HepG2 (cell line): ENCODE data around the gene MICOS13. TPM values are rescaled to one million over a fixed set of nuclear protein-coding genes. Genes with fewer than 3 reads are reported as not detected.

Experiments used
- ATF2 ChIP-seq: sonication (generic); formaldehyde crosslinking; IDR thresholded peaks from 2 replicates; pipeline ENCODE4 v1.4.0; 2020; ENCODE audit warnings: missing genetic modification reagents
- BORCS8-MEF2B ChIP-seq: sonication (generic); formaldehyde crosslinking; IDR thresholded peaks from 2 replicates; pipeline ENCODE4 v1.8.0; 2022; ENCODE audit warnings: mild to moderate bottlenecking, missing genetic modification reagents
- EZH2 ChIP-seq: conservative IDR thresholded peaks from 2 replicates; pipeline ENCODE4 v1.6.1; 2012; ENCODE audit warnings: mild to moderate bottlenecking, low read depth, low read length, moderate library complexity
- FOXJ3 ChIP-seq: sonication (generic); formaldehyde crosslinking; IDR thresholded peaks from 2 replicates; pipeline ENCODE4 v1.4.0; 2020; ENCODE audit warnings: missing genetic modification reagents, mild to moderate bottlenecking, borderline replicate concordance
- FOXP4 ChIP-seq: sonication (generic); formaldehyde crosslinking; IDR thresholded peaks from 2 replicates; pipeline ENCODE4 v1.4.0; 2020; ENCODE audit warnings: missing genetic modification reagents
- HMGXB4 ChIP-seq, 2 experiments: sonication (generic) in 1 of 2; formaldehyde crosslinking in 1 of 2; IDR thresholded peaks; 2 replicates each; pipeline versions ENCODE4 v1.4.0 to v1.6.1; 2018 to 2020; ENCODE audit warnings: missing genetic modification reagents in 2 of 2, borderline replicate concordance in 1 of 2, low read depth in 1 of 2, mild to moderate bottlenecking in 1 of 2, missing biosample characterization in 1 of 2
- HOXA3 ChIP-seq: sonication (generic); formaldehyde crosslinking; IDR thresholded peaks from 2 replicates; pipeline ENCODE4 v1.5.0; 2020; ENCODE audit warnings: missing genetic modification reagents
- KMT2A ChIP-seq: sonication (generic); formaldehyde crosslinking; IDR thresholded peaks from 2 replicates; pipeline ENCODE4 v1.4.0; 2020; ENCODE audit warnings: missing genetic modification reagents
- LCORL ChIP-seq, 2 experiments: fragments of 450-650 bp in 1 of 2; sonication (generic) in 1 of 2; formaldehyde crosslinking in 1 of 2; IDR thresholded peaks; 2 replicates each; pipeline versions ENCODE4 v1.5.0 to v1.6.1; 2017 to 2020; ENCODE audit warnings: antibody characterized with exemption in 1 of 2, missing genetic modification reagents in 1 of 2
- MIER2 ChIP-seq: IDR thresholded peaks from 2 replicates; pipeline ENCODE4 v1.6.1; 2016; ENCODE audit warnings: missing biosample characterization, missing genetic modification reagents
- NFKB2 ChIP-seq: sonication (generic); formaldehyde crosslinking; IDR thresholded peaks from 2 replicates; pipeline ENCODE4 v1.4.0; 2020; ENCODE audit warnings: missing genetic modification reagents, borderline replicate concordance
- RBM39 ChIP-seq: fragments of 200-400 bp; formaldehyde crosslinking; IDR thresholded peaks from one replicate; pipeline ENCODE4 v1.6.1; 2018; ENCODE audit warnings: antibody characterized with exemption, mild to moderate bottlenecking, low read depth, low read length; ENCODE audit not compliant: poor library complexity, severe bottlenecking
- SPEN ChIP-seq: sonication (generic); formaldehyde crosslinking; IDR thresholded peaks from 2 replicates; pipeline ENCODE4 v1.5.1; 2020; ENCODE audit warnings: low read depth, mild to moderate bottlenecking, missing genetic modification reagents
- TFAP4 ChIP-seq: sonication (generic); IDR thresholded peaks from 2 replicates; pipeline ENCODE4 v1.6.1; 2016; ENCODE audit warnings: low read depth, borderline replicate concordance
- ZFY ChIP-seq: sonication (generic); formaldehyde crosslinking; IDR thresholded peaks from 2 replicates; pipeline ENCODE4 v1.4.0; 2020; ENCODE audit warnings: missing genetic modification reagents
- ZNF329 ChIP-seq: sonication (generic); formaldehyde crosslinking; IDR thresholded peaks from 2 replicates; pipeline ENCODE4 v1.9.0; 2021; ENCODE audit warnings: low read depth, mild to moderate bottlenecking, missing genetic modification reagents
- ZNF431 ChIP-seq: sonication (generic); formaldehyde crosslinking; IDR thresholded peaks from 2 replicates; pipeline ENCODE4 v1.9.0; 2022; ENCODE audit warnings: missing genetic modification reagents, low read depth, mild to moderate bottlenecking, borderline replicate concordance
- ZNF530 ChIP-seq: sonication (generic); formaldehyde crosslinking; IDR thresholded peaks from 2 replicates; pipeline ENCODE4 v1.5.0; 2020; ENCODE audit warnings: low read depth, mild to moderate bottlenecking, missing genetic modification reagents
- ZNF614 ChIP-seq: IDR thresholded peaks from 2 replicates; pipeline ENCODE4 v1.6.1; 2018; ENCODE audit warnings: missing biosample characterization, missing genetic modification reagents, inconsistent platforms, borderline replicate concordance
- ZNF761 ChIP-seq: sonication (generic); formaldehyde crosslinking; conservative IDR thresholded peaks from 2 replicates; pipeline ENCODE4 v1.4.0; 2020; ENCODE audit warnings: mild to moderate bottlenecking, missing genetic modification reagents
- ZNF773 ChIP-seq: sonication (generic); formaldehyde crosslinking; IDR thresholded peaks from 2 replicates; pipeline ENCODE4 v1.4.0; 2020; ENCODE audit warnings: missing genetic modification reagents, borderline replicate concordance
- ZSCAN25 ChIP-seq: sonication (generic); formaldehyde crosslinking; IDR thresholded peaks from 2 replicates; pipeline ENCODE4 v1.8.0; 2022; ENCODE audit warnings: mild to moderate bottlenecking, missing genetic modification reagents
- polyA plus RNA-seq, 8 experiments: library from polyadenylated mRNA; depleted of rRNA in 3 of 8; stranded (reverse) in 7 of 8; unstranded in 1 of 8; fragments of >200 nt; fragmentation: Illumina TruSeq in 4 of 8; extraction: Trizol in 4 of 8; gene quantifications; 2 replicates each; pipeline versions ENCODE4 v1.2.1 to v1.2.3, GENCODE V29; 2011 to 2016; ENCODE audit warnings: low read depth in 4 of 8, missing spikeins in 1 of 8, mixed read lengths in 1 of 8; ENCODE audit not compliant: insufficient read depth in 1 of 8
- total RNA-seq, 5 experiments: library from RNA; depleted of rRNA; stranded (reverse); fragments of >200 nt; fragmentation: Illumina TruSeq; extraction: Trizol; gene quantifications; 2 replicates each; pipeline ENCODE4 v1.2.3, GENCODE V29; 2016; ENCODE audit warnings: low read depth in 1 of 5

Gene MICOS13
- total and polyA plus RNA-seq, 2 of the 13 experiments (the other 11 are each of a cell fraction or from before 2014, with no cell fraction given), result 28.8 to 35.4 TPM

GRCh38 chr19:5719961-5720790 lies 39.9 kb upstream of the MICOS13 start, which contains the start of the genes CATSPERD and LONP1 (continued):
- TF ChIP-seq ZSCAN25 (CRISPR knock-in tag) (no peak; the same call in 1 of the 2 replicates), ZNF431 (CRISPR knock-in tag) (peak; percentile 77; the same call in 1 of the 2 replicates), RBM39 (peak; percentile 72), NFKB2 (peak; percentile 90), ZNF773 (CRISPR knock-in tag) (0 out of 2 replicates have a peak, but pooled peaks have one; percentile 16), ATF2 (peak; percentile 69), BORCS8-MEF2B (CRISPR knock-in tag) (peak; percentile 42; the same call in 1 of the 2 replicates), SPEN (CRISPR knock-in tag) (peak; percentile 86), ZNF329 (no peak), ZNF530 (CRISPR knock-in tag) (no peak), ZNF614 (CRISPR knock-in tag) (no peak), ZNF761 (peak; percentile 87), LCORL (IDR thresholded peaks at IDR 0.05) (no peak), LCORL (CRISPR knock-in tag; IDR thresholded peaks at IDR 0.05) (peak; percentile 65), HOXA3 (CRISPR knock-in tag) (peak; percentile 98), ZFY (peak; percentile 96), EZH2 (no peak), TFAP4 (peak; percentile 56; the same call in 1 of the 2 replicates), FOXP4 (CRISPR knock-in tag) (peak; percentile 55; the same call in 1 of the 2 replicates), FOXJ3 (CRISPR knock-in tag) (peak; percentile 79; the same call in 1 of the 2 replicates), MIER2 (CRISPR knock-in tag) (peak; percentile 60; the same call in 1 of the 2 replicates), KMT2A (CRISPR knock-in tag) (0 out of 2 replicates have a peak, but pooled peaks have one; percentile 47), HMGXB4 (CRISPR knock-in tag; IDR thresholded peaks at IDR 0.05; ENCODE audit: borderline replicate concordance in 1 of 2, low read depth in 1 of 2) (peak; percentile 88)
